HEK293 (cell line): Measurements from ENCODE around the gene HMGCS1.

Experiments used
- CTCF ChIA-PET: fragments of 350-600 bp; formaldehyde crosslinking; extraction: SDS; loops from one replicate; lab custom pipeline; 2021; ENCODE audit warnings: antibody characterized with exemption; lab: Yijun Ruan, JAX
- POLR2A ChIA-PET: fragments of 300-600 bp; formaldehyde crosslinking; extraction: SDS; loops from one replicate; lab custom pipeline; 2020; ENCODE audit warnings: antibody characterized with exemption, inconsistent platforms; lab: Yijun Ruan, JAX
- H3K27ac ChIP-seq: fragments of 200-500 bp; sonication (Bioruptor generic); 2 replicates; pipeline ENCODE4 v1.5.1; 2014; ENCODE audit warnings: low read depth, low read length, control low read depth, inconsistent platforms; ENCODE audit errors: extremely low read depth
- H3K36me3 ChIP-seq, 2 experiments: fragments of 200-500 bp in 1 of 2; sonication (Bioruptor generic) in 1 of 2; 1 replicate in 1 of 2; 2 replicates in 1 of 2; pipeline ENCODE4 v1.5.1; 2014 to 2017; ENCODE audit warnings: inconsistent platforms in 2 of 2, low read length in 2 of 2; ENCODE audit not compliant: control insufficient read depth in 2 of 2, insufficient read depth in 1 of 2
- H3K4me1 ChIP-seq: fragments of 200-500 bp; sonication (Bioruptor generic); 2 replicates; pipeline ENCODE4 v1.5.1; 2014; ENCODE audit warnings: mild to moderate bottlenecking, low read length, inconsistent platforms; ENCODE audit not compliant: control insufficient read depth, insufficient read depth
- H3K4me3 ChIP-seq: 2 replicates; pipeline ENCODE4 v1.5.1; 2011; ENCODE audit warnings: low read depth, mild to moderate bottlenecking, control low read depth, low read length, moderate library complexity
- H3K9me3 ChIP-seq: fragments of 200-500 bp; sonication (Bioruptor generic); 2 replicates; pipeline ENCODE4 v1.5.1; 2014; ENCODE audit warnings: low read depth, low read length, inconsistent platforms; ENCODE audit not compliant: control insufficient read depth, insufficient read depth
- EGR2 ChIP-seq: fragments of 450-650 bp; formaldehyde crosslinking; IDR thresholded peaks from 2 replicates; pipeline ENCODE4 v1.5.1; 2016; ENCODE audit warnings: low read depth, missing biosample characterization, missing genetic modification characterization
- KLF7 ChIP-seq: fragments of 450-650 bp; formaldehyde crosslinking; IDR thresholded peaks from 2 replicates; pipeline ENCODE4 v1.5.1; 2016; ENCODE audit warnings: missing biosample characterization, missing genetic modification characterization, borderline replicate concordance
- MYNN ChIP-seq: fragments of 450-650 bp; formaldehyde crosslinking; IDR thresholded peaks from 2 replicates; pipeline ENCODE4 v1.5.1; 2016; ENCODE audit warnings: missing biosample characterization, missing genetic modification characterization, borderline replicate concordance
- MZF1 ChIP-seq: fragments of 450-650 bp; formaldehyde crosslinking; IDR thresholded peaks from 2 replicates; pipeline ENCODE4 v1.5.1; 2017; ENCODE audit warnings: missing biosample characterization, missing genetic modification characterization, borderline replicate concordance
- ZNF16 ChIP-seq: fragments of 450-650 bp; formaldehyde crosslinking; IDR thresholded peaks from 2 replicates; pipeline ENCODE4 v1.5.1; 2016; ENCODE audit warnings: low read depth, missing biosample characterization, missing genetic modification characterization
- ZNF169 ChIP-seq: fragments of 450-650 bp; formaldehyde crosslinking; IDR thresholded peaks from 2 replicates; pipeline ENCODE4 v1.5.1; 2016; ENCODE audit warnings: missing biosample characterization, missing genetic modification characterization
- ZNF175 ChIP-seq: fragments of 450-650 bp; formaldehyde crosslinking; IDR thresholded peaks from 2 replicates; pipeline ENCODE4 v1.5.1; 2016; ENCODE audit warnings: missing biosample characterization, missing genetic modification characterization
- ZNF404 ChIP-seq: fragments of 450-650 bp; formaldehyde crosslinking; IDR thresholded peaks from 2 replicates; pipeline ENCODE4 v1.5.1; 2017; ENCODE audit warnings: missing biosample characterization, missing genetic modification characterization
- ZNF501 ChIP-seq: fragments of 450-650 bp; formaldehyde crosslinking; IDR thresholded peaks from 2 replicates; pipeline ENCODE4 v1.5.1; 2016; ENCODE audit warnings: missing biosample characterization, missing genetic modification characterization
- ZNF560 ChIP-seq: fragments of 450-650 bp; formaldehyde crosslinking; IDR thresholded peaks from 2 replicates; pipeline ENCODE4 v1.5.1; 2017; ENCODE audit warnings: missing biosample characterization, missing genetic modification characterization, borderline replicate concordance
- ZNF561 ChIP-seq: fragments of 450-650 bp; IDR thresholded peaks from 2 replicates; pipeline ENCODE4 v1.5.1; 2018; ENCODE audit warnings: missing biosample characterization, missing genetic modification characterization, borderline replicate concordance
- ZNF571 ChIP-seq: fragments of 450-650 bp; formaldehyde crosslinking; IDR thresholded peaks from 2 replicates; pipeline ENCODE4 v1.5.0; 2017; ENCODE audit warnings: missing biosample characterization, missing genetic modification characterization
- ZNF660 ChIP-seq: fragments of 450-650 bp; IDR thresholded peaks from 2 replicates; pipeline ENCODE4 v1.5.1; 2018; ENCODE audit warnings: missing biosample characterization, mild to moderate bottlenecking, missing genetic modification characterization
- ZSCAN16 ChIP-seq: fragments of 450-650 bp; formaldehyde crosslinking; IDR thresholded peaks from 2 replicates; pipeline ENCODE4 v1.5.1; 2016; ENCODE audit warnings: missing biosample characterization, missing genetic modification characterization
- TF ChIP-seq, protein P1 (sequence below): fragments of 450-650 bp; formaldehyde crosslinking; IDR thresholded peaks from 2 replicates; pipeline ENCODE4 v1.5.1; 2017; ENCODE audit warnings: missing biosample characterization, missing genetic modification characterization
- TF ChIP-seq, protein P2 (sequence below): fragments of 450-650 bp; formaldehyde crosslinking; IDR thresholded peaks from 2 replicates; pipeline ENCODE4 v1.5.1; 2016; ENCODE audit warnings: missing biosample characterization, missing genetic modification characterization, low read depth

Gene HMGCS1

DNA sequence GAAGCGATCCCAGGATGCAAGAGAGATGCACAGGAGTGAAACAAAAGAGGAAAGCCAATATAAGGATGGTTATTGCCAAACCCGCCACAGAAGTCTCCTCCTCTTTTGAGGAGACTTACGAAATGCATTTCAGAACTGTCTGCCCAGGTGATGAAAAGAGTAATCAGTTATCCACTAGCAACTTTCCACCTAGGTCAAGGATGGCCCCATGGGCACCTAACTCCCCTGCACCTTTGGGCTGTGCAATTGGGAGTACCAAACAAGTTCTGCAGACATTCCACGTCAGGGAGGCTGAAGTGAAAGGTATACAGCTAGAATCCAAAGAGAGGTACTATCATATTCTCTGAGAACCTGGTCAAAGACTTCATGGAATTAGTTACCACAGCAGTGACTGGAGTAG, 25.7 kb downstream of the HMGCS1 start (continued):
- no peak for TF ChIP-seq ZNF660
- TF ChIP-seq, protein P1, sequence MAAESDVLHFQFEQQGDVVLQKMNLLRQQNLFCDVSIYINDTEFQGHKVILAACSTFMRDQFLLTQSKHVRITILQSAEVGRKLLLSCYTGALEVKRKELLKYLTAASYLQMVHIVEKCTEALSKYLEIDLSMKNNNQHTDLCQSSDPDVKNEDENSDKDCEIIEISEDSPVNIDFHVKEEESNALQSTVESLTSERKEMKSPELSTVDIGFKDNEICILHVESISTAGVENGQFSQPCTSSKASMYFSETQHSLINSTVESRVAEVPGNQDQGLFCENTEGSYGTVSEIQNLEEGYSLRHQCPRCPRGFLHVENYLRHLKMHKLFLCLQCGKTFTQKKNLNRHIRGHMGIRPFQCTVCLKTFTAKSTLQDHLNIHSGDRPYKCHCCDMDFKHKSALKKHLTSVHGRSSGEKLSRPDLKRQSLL (tag by site-specific recombination) = no peak
- no peak for TF ChIP-seq MZF1 (tag by site-specific recombination)
- no peak for TF ChIP-seq ZNF561 (tag by site-specific recombination)
- TF ChIP-seq ZNF16 (tag by site-specific recombination) = no peak
- TF ChIP-seq ZSCAN16 (tag by site-specific recombination) = no peak

DNA sequence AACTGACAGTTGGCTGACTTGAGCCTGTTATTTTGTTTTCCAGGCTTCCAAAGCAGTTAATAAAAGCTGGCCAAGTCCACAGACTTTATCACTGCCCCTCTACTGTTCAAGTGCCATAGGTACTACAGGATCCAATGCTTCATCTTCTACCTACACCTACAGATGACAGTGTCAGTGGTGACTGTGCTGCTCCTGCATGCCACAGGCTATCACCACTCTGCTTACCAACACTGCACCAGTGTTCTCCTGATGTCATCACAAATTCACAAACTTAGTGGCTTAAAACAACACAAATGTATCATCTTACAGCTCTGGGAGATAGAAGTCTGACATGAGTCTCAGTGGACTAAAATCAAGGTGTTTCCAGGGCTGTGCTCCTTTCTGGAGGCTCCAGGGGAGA, 26.6 kb downstream of the HMGCS1 start:
- Histone ChIP-seq H3K36me3 (peaks cover 16 to 49% of the 10 kb centered on the region in 2 experiments), H3K27ac (no peak overlapping the region), H3K9me3 (no peaks in the 10 kb centered on the region)
- ChIA-PET POLR2A (interaction anchor here (0.8 kb wide), 1 partner anchor 26 kb away, joined by 3 read pairs; the partner anchor contains the start of gene HMGCS1), CTCF (interaction anchor here (0.7 to 2.0 kb wide), 4 partner anchors 11 to 224 kb away, joined by 3 to 7 read pairs (median 4); partner anchors contain the start of gene TMEM267)
- no peak for TF ChIP-seq ZNF560 (tag by site-specific recombination)
- no peak for TF ChIP-seq ZNF404 (tag by site-specific recombination)
- TF ChIP-seq MYNN (tag by site-specific recombination) = no peak
- TF ChIP-seq ZNF175 (tag by site-specific recombination) = no peak
- TF ChIP-seq ZNF571 (tag by site-specific recombination) = no peak
- TF ChIP-seq ZNF501 (tag by site-specific recombination) = no peak
- TF ChIP-seq EGR2 (tag by site-specific recombination) = no peak
- TF ChIP-seq, all 188 proteins: peak for 0
- H3K4me3 ChIP-seq = no peak overlapping the region
- H3K4me1 ChIP-seq = no peaks in the 10 kb centered on the region

DNA sequence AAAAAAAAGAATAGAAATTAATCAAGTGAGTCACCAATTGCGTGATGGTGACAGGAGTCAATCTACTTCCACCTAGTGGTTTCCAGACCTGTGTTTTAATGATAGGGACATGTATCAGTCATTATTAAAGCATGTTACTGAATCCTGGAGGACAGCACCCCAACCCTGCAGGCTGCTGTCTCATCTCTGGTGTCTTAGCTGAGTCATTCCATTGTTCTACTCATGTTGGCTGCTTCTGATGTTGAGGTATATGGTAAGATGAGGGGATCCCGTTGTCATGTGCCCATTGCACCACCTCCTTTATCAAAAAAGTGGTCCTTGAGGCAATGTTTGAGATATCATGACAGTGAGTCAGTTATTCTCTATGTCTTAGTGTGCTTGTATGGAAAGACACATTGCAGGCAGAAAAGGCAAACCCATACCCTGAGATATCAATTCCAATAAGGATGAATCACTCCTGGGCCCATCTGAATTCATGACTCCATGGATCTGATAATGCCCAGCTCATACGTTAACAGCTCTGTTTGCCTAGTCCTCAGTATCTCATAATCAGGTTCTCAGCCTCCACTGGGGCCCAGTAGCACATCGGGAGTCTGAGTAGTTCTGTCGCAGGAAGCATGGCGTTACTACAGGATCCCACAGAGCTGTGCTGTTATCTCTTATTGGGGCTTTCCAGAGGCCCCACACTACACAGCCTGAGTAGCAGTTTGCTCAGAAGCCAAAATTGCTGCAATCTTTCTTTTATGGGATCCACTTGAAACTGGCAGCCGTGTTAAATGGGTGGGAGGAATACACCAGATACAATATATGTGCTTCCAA, 31.2 kb downstream of the HMGCS1 start:
- TF ChIP-seq ZNF169 (tag by site-specific recombination) (no peak), KLF7 (no peak)
- TF ChIP-seq, protein P2, sequence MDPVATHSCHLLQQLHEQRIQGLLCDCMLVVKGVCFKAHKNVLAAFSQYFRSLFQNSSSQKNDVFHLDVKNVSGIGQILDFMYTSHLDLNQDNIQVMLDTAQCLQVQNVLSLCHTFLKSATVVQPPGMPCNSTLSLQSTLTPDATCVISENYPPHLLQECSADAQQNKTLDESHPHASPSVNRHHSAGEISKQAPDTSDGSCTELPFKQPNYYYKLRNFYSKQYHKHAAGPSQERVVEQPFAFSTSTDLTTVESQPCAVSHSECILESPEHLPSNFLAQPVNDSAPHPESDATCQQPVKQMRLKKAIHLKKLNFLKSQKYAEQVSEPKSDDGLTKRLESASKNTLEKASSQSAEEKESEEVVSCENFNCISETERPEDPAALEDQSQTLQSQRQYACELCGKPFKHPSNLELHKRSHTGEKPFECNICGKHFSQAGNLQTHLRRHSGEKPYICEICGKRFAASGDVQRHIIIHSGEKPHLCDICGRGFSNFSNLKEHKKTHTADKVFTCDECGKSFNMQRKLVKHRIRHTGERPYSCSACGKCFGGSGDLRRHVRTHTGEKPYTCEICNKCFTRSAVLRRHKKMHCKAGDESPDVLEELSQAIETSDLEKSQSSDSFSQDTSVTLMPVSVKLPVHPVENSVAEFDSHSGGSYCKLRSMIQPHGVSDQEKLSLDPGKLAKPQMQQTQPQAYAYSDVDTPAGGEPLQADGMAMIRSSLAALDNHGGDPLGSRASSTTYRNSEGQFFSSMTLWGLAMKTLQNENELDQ (tag by site-specific recombination) = no peak
- TF ChIP-seq, all 188 proteins: peak for 0
- ChIA-PET POLR2A (no interaction called here), CTCF (interaction anchor here (0.6 kb wide), 1 partner anchor 60 kb away, joined by 3 read pairs; no protein-coding TSS in a partner anchor)
- Histone ChIP-seq H3K4me1 (no peaks in the 10 kb centered on the region), H3K9me3 (no peaks in the 10 kb centered on the region), H3K36me3 (peaks cover 0 to 4% of the 10 kb centered on the region in 2 experiments; a peak in 1 of 3 replicates), H3K4me3 (no peak overlapping the region), H3K27ac (no peak overlapping the region)
